ENCODE results near the gene SEC22A. TPM values are rescaled to one million over a fixed set of nuclear protein-coding genes. Genes with fewer than 3 reads are reported as not detected.

The SEC22A gene
- total and polyA plus RNA-seq, 2 of the 13 experiments (the other 11 are each of a cell fraction or from before 2014, with no cell fraction given) = 14.1 to 17.3 TPM

- no peaks in the 10 kb centered on the region for H3K4me1 ChIP-seq (ENCODE audit: insufficient read depth, low read length)
- WGBS (ENCODE audit: low lambda C conversion rate) = 58% methylated on average over 3 of the region's 3 CpGs
- DNase-seq (ENCODE audit: low spot score) (no peak), FAIRE-seq (no peak), ATAC-seq (no peak)
- peak; percentile 54 for TF ChIP-seq ZNF768 (CRISPR knock-in tag; IDR thresholded peaks at IDR 0.05)
- TF ChIP-seq ZSCAN9 (CRISPR knock-in tag; IDR thresholded peaks at IDR 0.05; ENCODE audit: borderline replicate concordance) = no peak
- no peak overlapping the region for H3K9ac ChIP-seq (ENCODE audit: insufficient read depth, low read depth, low read length)
- H3K27ac ChIP-seq (ENCODE audit: extremely low read length, insufficient read depth, low read length) = no peak overlapping the region
- in situ Hi-C loops (cut with HindIII; ENCODE audit: extremely low pct_ligation_motif_present, low pct_unique_long_range_greater_than_20kb) = no loop called here
- no peaks in the 10 kb centered on the region for H3K79me2 ChIP-seq (ENCODE audit: insufficient read depth, low read length)
- no peak overlapping the region for H2AFZ ChIP-seq (ENCODE audit: low read length)
- H3K4me3 ChIP-seq (replicated peaks in 1 of 3; ENCODE audit: insufficient read depth in 1 of 3, low read depth in 2 of 3, low read length in 3 of 3) = no peak overlapping the region
- POLR2A ChIA-PET = no interaction called here
- H3K4me2 ChIP-seq (ENCODE audit: low read depth, low read length) = no peak overlapping the region
- no peaks in the 10 kb centered on the region for H3K9me3 ChIP-seq (ENCODE audit: low read length)
- H3K27me3 ChIP-seq (ENCODE audit: control insufficient read depth in 1 of 2, insufficient read depth in 2 of 2, low read length in 2 of 2) = no peaks in the 10 kb centered on the region; a peak in 1 of 5 replicates
- no TSS peak for BruUV-seq (replicated peaks)
- no peaks in the 10 kb centered on the region for H3K36me3 ChIP-seq (replicated peaks in 1 of 2; ENCODE audit: control insufficient read depth in 1 of 2, insufficient read depth in 2 of 2, low read length in 2 of 2)
- peaks cover under 1% of the 10 kb centered on the region; the same call in 1 of the 2 replicates for H4K20me1 ChIP-seq (ENCODE audit: insufficient read depth, low read length)
- intact Hi-C loops (cut with micrococcal nuclease; ENCODE audit: unreplicated experiment) = no loop called here
- CTCF ChIA-PET (ENCODE audit: low intra/inter-chr PET ratio, low total read pairs) = no interaction called here
Observed at GRCh38 chr3:123281406-123281805, 79.7 kb downstream of the SEC22A start.

DNA sequence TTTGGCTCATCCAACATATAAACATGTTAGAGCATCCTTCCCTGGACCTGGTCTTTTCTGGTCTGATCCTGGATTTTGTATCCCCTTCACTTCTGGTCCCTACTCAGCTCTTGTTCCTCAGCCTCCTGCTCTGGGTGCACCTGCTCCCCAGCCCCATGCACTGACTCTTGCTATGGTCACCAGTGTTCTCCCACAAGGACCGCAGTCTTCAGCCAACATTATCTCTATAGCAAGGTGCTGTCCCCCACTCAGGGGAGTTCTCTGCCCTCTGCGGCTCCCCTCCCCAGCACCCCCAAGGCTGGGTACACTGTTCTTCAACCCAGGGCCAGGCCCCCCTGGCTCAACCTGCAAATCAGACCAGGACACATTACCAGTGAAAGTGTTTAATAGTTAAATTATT is 80.2 kb downstream of the SEC22A start:
- no peak for DNase-seq (ENCODE audit: low spot score)
- Histone ChIP-seq H4K20me1 (ENCODE audit: insufficient read depth, low read length) (peaks cover 5% of the 10 kb centered on the region; the same call in 1 of the 2 replicates), H3K79me2 (ENCODE audit: insufficient read depth, low read length) (no peaks in the 10 kb centered on the region), H3K27me3 (ENCODE audit: control insufficient read depth in 1 of 2, insufficient read depth in 2 of 2, low read length in 2 of 2) (no peaks in the 10 kb centered on the region; a peak in 1 of 5 replicates), H3K36me3 (replicated peaks in 1 of 2; ENCODE audit: control insufficient read depth in 1 of 2, insufficient read depth in 2 of 2, low read length in 2 of 2) (no peaks in the 10 kb centered on the region), H3K4me1 (ENCODE audit: insufficient read depth, low read length) (no peaks in the 10 kb centered on the region), H2AFZ (ENCODE audit: low read length) (no peak overlapping the region), H3K4me2 (ENCODE audit: low read depth, low read length) (no peak overlapping the region), H3K9ac (ENCODE audit: insufficient read depth, low read depth, low read length) (no peak overlapping the region), H3K9me3 (ENCODE audit: low read length) (no peaks in the 10 kb centered on the region), H3K27ac (ENCODE audit: extremely low read length, insufficient read depth, low read length) (no peak overlapping the region), H3K4me3 (replicated peaks in 1 of 3; ENCODE audit: insufficient read depth in 1 of 3, low read depth in 2 of 3, low read length in 3 of 3) (no peak overlapping the region)
- intact Hi-C loops (cut with micrococcal nuclease; ENCODE audit: unreplicated experiment) (no loop called here), in situ Hi-C loops (cut with HindIII; ENCODE audit: extremely low pct_ligation_motif_present, low pct_unique_long_range_greater_than_20kb) (no loop called here)
- CTCF ChIA-PET (ENCODE audit: low intra/inter-chr PET ratio, low total read pairs) = no interaction called here
- 96% methylated on average over 2 of the region's 2 CpGs for WGBS (ENCODE audit: low lambda C conversion rate)
- no peak for FAIRE-seq
- POLR2A ChIA-PET = no interaction called here
- TF ChIP-seq TRAFD1 (CRISPR knock-in tag; IDR thresholded peaks at IDR 0.05; ENCODE audit: borderline replicate concordance) = no peak
- ATAC-seq = no peak
- BruUV-seq (replicated peaks) = no TSS peak
